ENCODE results near the gene SEC16A. TPM values are rescaled to one million over a fixed set of nuclear protein-coding genes. Genes with fewer than 3 reads are reported as not detected.

Gene SEC16A
- total RNA-seq, 1 experiment from 2014 or later: 56.4 TPM

- Mint-ChIP-seq H3K4me3 (no peak overlapping the region), H3K27me3 (ENCODE audit: low read depth) (no peaks in the 10 kb centered on the region; the same call in 1 of the 2 replicates), H3K9me3 (no peaks in the 10 kb centered on the region), H3K36me3 (ENCODE audit: insufficient read depth in 1 of 3, low read depth in 3 of 3) (peaks cover 5 to 30% (median 18%) of the 10 kb centered on the region in 3 experiments; a peak in 6 of 7 replicates), H3K4me1 (no peaks in the 10 kb centered on the region), H3K27ac (peak overlapping the region in 1 of 3 experiments; percentile 61; a peak in 3 of 7 replicates)
- no peak overlapping the region for H2AK5ac ChIP-seq (ENCODE audit: insufficient read length, low read length)
- H3K23ac ChIP-seq (ENCODE audit: insufficient read length, low read depth, low read length): no peak overlapping the region
- no peak overlapping the region for H4K8ac ChIP-seq (replicated peaks; ENCODE audit: insufficient read length, low read depth, low read length)
- H2BK5ac ChIP-seq (ENCODE audit: insufficient read length, low read length): no peak overlapping the region
- H4K20me1 ChIP-seq (ENCODE audit: control insufficient read depth, insufficient read depth, insufficient read length): no peaks in the 10 kb centered on the region
- WGBS (ENCODE audit: extremely low coverage, insufficient read length, low lambda C conversion rate): no CpG with 5 or more reads among the region's 9 CpGs
- H3K18ac ChIP-seq (ENCODE audit: insufficient read length, low read depth, low read length): no peak overlapping the region
- no peak overlapping the region for H2BK120ac ChIP-seq (ENCODE audit: low read depth, low read length, poor library complexity, severe bottlenecking)
- TF ChIP-seq CTCF (conservative IDR thresholded peaks at IDR 0.05): no peak
- no peak overlapping the region for H2BK20ac ChIP-seq (ENCODE audit: low read depth, low read length, poor library complexity, severe bottlenecking)
- no peaks in the 10 kb centered on the region for H3K23me2 ChIP-seq (ENCODE audit: insufficient read length, low read depth, low read length, poor library complexity, severe bottlenecking)
- no peaks in the 10 kb centered on the region for H3K4me1 ChIP-seq (ENCODE audit: insufficient read depth, low read length)
- no peak overlapping the region for H3K4ac ChIP-seq (ENCODE audit: low read depth, low read length)
- H3K56ac ChIP-seq (ENCODE audit: insufficient read length, low read depth, low read length): no peak overlapping the region
- no peaks in the 10 kb centered on the region for H3K9me3 ChIP-seq (ENCODE audit: control insufficient read depth, low read depth, low read length)
- H3K27me3 ChIP-seq (ENCODE audit: insufficient read depth, low read length): no peaks in the 10 kb centered on the region
- H4K91ac ChIP-seq (ENCODE audit: insufficient read length, low read depth, low read length): no peak overlapping the region
- no peaks in the 10 kb centered on the region for H3K79me1 ChIP-seq (ENCODE audit: insufficient read depth, low read depth, low read length, poor library complexity, severe bottlenecking)
- no peak overlapping the region for H3K14ac ChIP-seq (ENCODE audit: insufficient read depth, low read length)
- no peak overlapping the region for H2AFZ ChIP-seq (ENCODE audit: low read length)
- H4K5ac ChIP-seq (ENCODE audit: insufficient read length, low read depth, low read length): no peak overlapping the region
- no peaks in the 10 kb centered on the region for H3K79me2 ChIP-seq (ENCODE audit: insufficient read depth, low read length)
- H3T11ph ChIP-seq (ENCODE audit: low read length): no peak overlapping the region
- H2BK12ac ChIP-seq (ENCODE audit: insufficient read length, low read depth, low read length): no peak overlapping the region
- H3K4me2 ChIP-seq (ENCODE audit: insufficient read depth, insufficient read length, low read length): no peak overlapping the region
- no peak for DNase-seq
- no peak overlapping the region for H3K9ac ChIP-seq (ENCODE audit: extremely low read depth, insufficient read length, low read length)
- H2BK15ac ChIP-seq (ENCODE audit: low read depth, low read length): no peak overlapping the region
- H3K27ac ChIP-seq (ENCODE audit: insufficient read length, low read depth, low read length): no peak overlapping the region
These were observed 11.2 kb upstream of the SEC16A start for GRCh38 chr9:136494012-136494411.
